ENCODE data around the gene CEBPA.

CEBPA gene

GRCh38 chr19:33287438-33287837 is 14.9 kb downstream of the CEBPA start:
- no peak for DNase-seq (ENCODE audit: low spot score)

GRCh38 chr19:33286899-33287298 is 15.4 kb downstream of the CEBPA start:
- DNase-seq (ENCODE audit: low spot score): no peak

GRCh38 chr19:33285441-33285927 is 16.9 kb downstream of the CEBPA start:
- DNase-seq (ENCODE audit: low spot score): no peak

GRCh38 chr19:33284756-33285155 is 17.6 kb downstream of the CEBPA start:
- DNase-seq (ENCODE audit: low spot score): no peak

- DNase-seq (ENCODE audit: low spot score): no peak
Measured at GRCh38 chr19:33284146-33284643, 18.1 kb downstream of the CEBPA start.

GRCh38 chr19:33283589-33283988 is 18.7 kb downstream of the CEBPA start:
- DNase-seq (ENCODE audit: low spot score): no peak

GRCh38 chr19:33282036-33282671 is 20.2 kb downstream of the CEBPA start:
- no peak for DNase-seq (ENCODE audit: low spot score)

GRCh38 chr19:33281296-33281926 is 20.9 kb downstream of the CEBPA start:
- DNase-seq (ENCODE audit: low spot score): no peak

GRCh38 chr19:33280351-33280921 is 21.9 kb downstream of the CEBPA start:
- no peak for DNase-seq (ENCODE audit: low spot score)

- no peak for DNase-seq (ENCODE audit: low spot score)
Measured at GRCh38 chr19:33279430-33280350, 22.6 kb downstream of the CEBPA start.

- DNase-seq (ENCODE audit: low spot score): no peak
Measured at GRCh38 chr19:33278403-33279269, 23.7 kb downstream of the CEBPA start.

- DNase-seq (ENCODE audit: low spot score): no peak
Measured at GRCh38 chr19:33278023-33278402, 24.3 kb downstream of the CEBPA start.

- DNase-seq (ENCODE audit: low spot score): no peak
Measured at GRCh38 chr19:33277434-33277833, 24.9 kb downstream of the CEBPA start.

- DNase-seq (ENCODE audit: low spot score): no peak
Measured at GRCh38 chr19:33275933-33276619, 26.3 kb downstream of the CEBPA start.

GRCh38 chr19:33275559-33275932 is 26.8 kb downstream of the CEBPA start:
- DNase-seq (ENCODE audit: low spot score): no peak

- DNase-seq (ENCODE audit: low spot score): no peak
Measured at GRCh38 chr19:33274663-33275558, 27.4 kb downstream of the CEBPA start.

- no peak for DNase-seq (ENCODE audit: low spot score)
Measured at GRCh38 chr19:33273881-33274662, 28.3 kb downstream of the CEBPA start.

GRCh38 chr19:33273065-33273736 is 29.1 kb downstream of the CEBPA start:
- DNase-seq (ENCODE audit: low spot score): no peak
